ENCODE results near the gene TNXB. TPM values are rescaled to one million over a fixed set of nuclear protein-coding genes. Genes with fewer than 3 reads are reported as not detected.
"Not testable (repeated sequence)": the region's sequence is repeated elsewhere in the genome, so short reads cannot be mapped to it uniquely, and the experiment has no call there.

The TNXB gene
- total RNA-seq, 3 donors from 2014 or later = 1.1 to 1.9 (median 1.6) TPM

DNA sequence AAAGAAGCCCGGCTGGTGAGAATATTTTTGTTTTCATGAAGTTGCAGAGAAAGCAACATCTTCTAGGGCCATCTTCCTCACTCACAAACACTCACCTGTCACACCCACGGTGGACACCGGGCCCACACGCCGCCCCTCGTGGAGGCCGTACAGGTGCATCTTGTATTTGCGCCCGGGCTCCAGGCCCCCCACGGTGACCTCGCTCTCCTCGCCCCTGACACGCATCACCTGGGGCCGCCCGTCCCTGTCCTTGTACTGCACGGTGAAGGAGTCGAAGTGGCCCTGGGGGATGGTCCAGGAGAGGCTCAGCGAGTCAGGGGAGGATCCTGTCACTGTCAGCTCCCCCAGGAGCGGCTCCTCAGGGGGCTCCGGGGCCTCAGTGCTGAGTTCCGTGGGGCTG lies 53.4 kb downstream of the TNXB start:
- H3K4me3 Mint-ChIP-seq; H3K27me3 Mint-ChIP-seq (ENCODE audit: low read depth); DNase-seq; ATAC-seq; H3K4me1 Mint-ChIP-seq (ENCODE audit: low read depth); H3K9me3 Mint-ChIP-seq; H3K36me3 Mint-ChIP-seq (ENCODE audit: insufficient read depth): not testable (repeated sequence)

- not testable (repeated sequence) for H3K9me3 Mint-ChIP-seq; H3K36me3 Mint-ChIP-seq (ENCODE audit: insufficient read depth); H3K4me1 Mint-ChIP-seq (ENCODE audit: low read depth); ATAC-seq; H3K27me3 Mint-ChIP-seq (ENCODE audit: low read depth); H3K4me3 Mint-ChIP-seq; DNase-seq
Observed at GRCh38 chr6:32053314-32053713, 55.8 kb downstream of the TNXB start.

- not testable (repeated sequence) for ATAC-seq; DNase-seq; H3K4me1 Mint-ChIP-seq (ENCODE audit: low read depth); H3K4me3 Mint-ChIP-seq; H3K27me3 Mint-ChIP-seq (ENCODE audit: low read depth); H3K9me3 Mint-ChIP-seq; H3K36me3 Mint-ChIP-seq (ENCODE audit: insufficient read depth)
Observed at GRCh38 chr6:32052626-32053025, 56.5 kb downstream of the TNXB start.

DNA sequence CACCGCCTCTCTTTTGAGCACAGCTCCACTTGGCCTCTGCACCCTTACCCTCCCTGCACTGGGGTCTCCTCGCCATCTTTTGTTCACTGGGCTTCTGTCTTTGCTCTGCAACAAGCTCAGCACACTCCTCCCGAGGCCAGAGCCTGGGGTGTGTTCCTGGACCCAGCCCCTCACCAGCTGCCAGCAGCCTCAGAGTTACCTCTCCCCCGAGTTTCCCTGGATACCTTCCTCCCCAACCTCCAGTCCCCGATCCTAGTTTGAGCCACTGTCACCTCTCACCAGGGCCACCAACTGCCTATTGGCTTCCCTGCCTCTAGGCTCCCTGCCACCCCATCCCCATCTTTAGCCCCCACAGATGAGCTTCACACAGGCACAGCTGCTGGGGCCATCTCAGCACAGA lies 58.6 kb downstream of the TNXB start:
- no peak for ATAC-seq
- H3K36me3 Mint-ChIP-seq (ENCODE audit: insufficient read depth) = no peaks in the 10 kb centered on the region
- no peaks in the 10 kb centered on the region for H3K4me1 Mint-ChIP-seq (ENCODE audit: low read depth)
- no peak overlapping the region for H3K4me3 Mint-ChIP-seq
- H3K27me3 Mint-ChIP-seq (ENCODE audit: low read depth) = no peaks in the 10 kb centered on the region
- DNase-seq = no peak
- no peaks in the 10 kb centered on the region for H3K9me3 Mint-ChIP-seq

- not testable (repeated sequence) for H3K36me3 Mint-ChIP-seq (ENCODE audit: insufficient read depth); ATAC-seq; H3K9me3 Mint-ChIP-seq; H3K27me3 Mint-ChIP-seq (ENCODE audit: low read depth); H3K4me1 Mint-ChIP-seq (ENCODE audit: low read depth); DNase-seq; H3K4me3 Mint-ChIP-seq
Observed at GRCh38 chr6:32049736-32050135, 59.4 kb downstream of the TNXB start.

DNA sequence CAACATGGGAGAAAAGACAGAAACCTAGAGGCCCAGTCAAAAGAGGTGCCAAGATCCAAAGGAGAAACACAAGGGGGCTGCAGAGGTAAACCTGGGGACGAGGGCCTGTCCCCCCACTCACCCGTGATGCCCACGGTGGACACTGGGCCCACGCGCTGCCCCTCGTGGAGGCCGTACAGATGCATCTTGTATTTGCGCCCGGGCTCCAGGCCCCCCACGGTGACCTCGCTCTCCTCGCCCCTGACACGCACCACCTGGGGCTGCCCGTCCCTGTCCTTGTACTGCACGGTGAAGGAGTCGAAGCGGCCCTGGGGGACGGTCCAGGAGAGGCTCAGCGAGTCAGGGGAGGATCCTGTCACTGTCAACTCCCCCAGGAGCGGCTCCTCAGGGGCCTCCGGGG lies 60.0 kb downstream of the TNXB start:
- not testable (repeated sequence) for H3K27me3 Mint-ChIP-seq (ENCODE audit: low read depth); H3K36me3 Mint-ChIP-seq (ENCODE audit: insufficient read depth); H3K4me1 Mint-ChIP-seq (ENCODE audit: low read depth); ATAC-seq; H3K4me3 Mint-ChIP-seq; DNase-seq; H3K9me3 Mint-ChIP-seq

- Mint-ChIP-seq H3K9me3 (no peaks in the 10 kb centered on the region), H3K27me3 (ENCODE audit: low read depth) (no peaks in the 10 kb centered on the region), H3K4me1 (ENCODE audit: low read depth) (no peaks in the 10 kb centered on the region), H3K4me3 (no peak overlapping the region), H3K36me3 (ENCODE audit: insufficient read depth) (no peaks in the 10 kb centered on the region)
- peak; percentile 65 for DNase-seq
- peak; percentile 77 to 85 for ATAC-seq
Observed at GRCh38 chr6:32047855-32048766, 61.0 kb downstream of the TNXB start.

DNA sequence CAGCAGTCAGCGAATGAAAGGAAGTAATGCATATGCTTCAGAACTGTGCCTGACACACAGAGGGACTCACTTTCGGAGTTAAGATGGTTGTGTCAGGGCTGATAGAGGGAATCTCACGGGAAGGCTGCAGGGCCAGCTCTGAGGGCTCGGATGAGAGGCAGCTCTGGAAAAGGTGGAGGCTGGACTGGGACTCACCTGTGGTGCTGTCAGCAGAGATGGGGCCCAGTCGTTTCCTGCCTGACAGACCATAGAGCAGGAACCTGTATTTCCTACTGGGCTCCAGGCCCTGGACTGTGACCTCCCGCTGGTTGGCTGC lies 61.6 kb downstream of the TNXB start:
- ATAC-seq (no peak), DNase-seq (no peak)
- Mint-ChIP-seq H3K36me3 (ENCODE audit: insufficient read depth) (no peaks in the 10 kb centered on the region), H3K4me1 (ENCODE audit: low read depth) (no peaks in the 10 kb centered on the region), H3K9me3 (no peaks in the 10 kb centered on the region), H3K27me3 (ENCODE audit: low read depth) (no peaks in the 10 kb centered on the region), H3K4me3 (no peak overlapping the region)

DNA sequence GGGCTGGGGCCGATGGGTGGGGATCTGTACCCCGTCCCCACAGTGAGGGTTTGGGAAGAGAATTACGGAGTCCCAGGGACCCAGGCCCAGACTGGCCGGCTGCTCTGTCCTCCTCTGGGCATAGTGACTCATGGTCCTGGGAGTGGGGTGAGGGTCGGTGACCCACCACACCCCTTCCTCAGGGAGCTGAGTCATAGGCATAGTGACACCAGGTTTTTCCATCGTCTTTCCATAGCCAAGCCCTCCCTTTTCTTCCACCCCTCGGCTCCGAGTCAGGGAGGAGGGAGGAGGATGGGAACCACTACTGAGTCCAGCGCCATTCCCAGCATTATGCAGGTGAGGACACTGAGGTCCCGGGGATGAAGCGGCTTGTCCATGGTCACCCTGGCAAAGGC lies 62.1 kb downstream of the TNXB start:
- Mint-ChIP-seq H3K9me3 (no peaks in the 10 kb centered on the region), H3K36me3 (ENCODE audit: insufficient read depth) (no peaks in the 10 kb centered on the region), H3K4me1 (ENCODE audit: low read depth) (no peaks in the 10 kb centered on the region), H3K27me3 (ENCODE audit: low read depth) (no peaks in the 10 kb centered on the region), H3K4me3 (no peak overlapping the region)
- no peak for DNase-seq
- no peak for ATAC-seq

- H3K4me1 Mint-ChIP-seq (ENCODE audit: low read depth) = no peaks in the 10 kb centered on the region
- no peak for ATAC-seq
- no peak overlapping the region for H3K4me3 Mint-ChIP-seq
- DNase-seq = no peak
- H3K27me3 Mint-ChIP-seq (ENCODE audit: low read depth) = no peaks in the 10 kb centered on the region
- H3K9me3 Mint-ChIP-seq = no peaks in the 10 kb centered on the region
- H3K36me3 Mint-ChIP-seq (ENCODE audit: insufficient read depth) = no peaks in the 10 kb centered on the region
Observed at GRCh38 chr6:32046450-32047083, 62.6 kb downstream of the TNXB start.

GRCh38 chr6:32045811-32046449 lies 63.2 kb downstream of the TNXB start:
- DNase-seq (no peak), ATAC-seq (no peak)
- Mint-ChIP-seq H3K4me1 (ENCODE audit: low read depth) (no peaks in the 10 kb centered on the region), H3K4me3 (no peak overlapping the region), H3K36me3 (ENCODE audit: insufficient read depth) (no peaks in the 10 kb centered on the region), H3K27me3 (ENCODE audit: low read depth) (no peaks in the 10 kb centered on the region), H3K9me3 (no peaks in the 10 kb centered on the region)

DNA sequence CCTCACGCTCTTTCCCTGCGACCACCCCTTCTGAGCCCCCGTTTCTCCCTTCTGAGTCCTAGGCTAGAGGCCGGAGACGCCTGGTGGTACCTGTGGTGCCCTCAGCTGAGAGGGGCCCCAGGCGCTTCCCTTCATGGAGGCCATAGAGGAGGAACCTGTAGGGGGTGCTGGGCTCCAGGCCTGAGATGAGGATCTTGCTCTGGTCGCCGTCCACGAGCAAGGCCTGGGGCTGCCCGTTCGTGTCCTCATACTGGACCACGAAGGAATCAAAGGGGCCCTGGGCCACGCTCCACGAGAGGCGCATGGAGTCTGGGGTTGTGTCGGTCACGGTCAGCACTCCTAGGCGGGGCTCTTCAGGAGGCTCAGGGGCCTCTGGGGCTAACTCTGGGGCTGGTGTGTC lies 64.2 kb downstream of the TNXB start:
- not testable (repeated sequence) for H3K36me3 Mint-ChIP-seq (ENCODE audit: insufficient read depth); ATAC-seq; DNase-seq; H3K4me1 Mint-ChIP-seq (ENCODE audit: low read depth); H3K4me3 Mint-ChIP-seq; H3K9me3 Mint-ChIP-seq; H3K27me3 Mint-ChIP-seq (ENCODE audit: low read depth)

GRCh38 chr6:32043589-32044380 lies 65.4 kb downstream of the TNXB start:
- DNase-seq; H3K4me1 Mint-ChIP-seq (ENCODE audit: low read depth); ATAC-seq; H3K4me3 Mint-ChIP-seq; H3K9me3 Mint-ChIP-seq; H3K36me3 Mint-ChIP-seq (ENCODE audit: insufficient read depth); H3K27me3 Mint-ChIP-seq (ENCODE audit: low read depth): not testable (repeated sequence)

DNA sequence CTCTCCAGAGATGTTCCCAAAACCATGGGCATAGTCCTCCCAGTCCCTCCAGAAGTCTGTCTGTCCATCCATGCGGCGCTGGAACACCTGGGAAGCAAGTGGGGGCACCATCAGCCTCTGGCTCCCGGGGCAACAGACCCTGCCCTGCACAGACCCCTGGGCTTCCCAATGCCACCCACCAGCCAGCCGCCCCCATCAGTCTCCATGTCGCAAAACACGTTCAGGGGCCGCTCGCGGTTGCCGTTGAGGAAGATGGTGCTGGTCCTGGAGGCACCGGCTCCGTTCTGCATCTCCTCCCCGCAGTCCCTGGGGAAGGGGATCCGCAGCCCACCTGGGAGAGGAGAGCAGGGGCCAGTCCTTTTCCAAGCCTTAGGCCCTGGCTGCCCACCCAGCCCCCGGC lies 66.9 kb downstream of the TNXB start:
- H3K4me3 Mint-ChIP-seq; H3K36me3 Mint-ChIP-seq (ENCODE audit: insufficient read depth); H3K27me3 Mint-ChIP-seq (ENCODE audit: low read depth); DNase-seq; ATAC-seq; H3K9me3 Mint-ChIP-seq; H3K4me1 Mint-ChIP-seq (ENCODE audit: low read depth): not testable (repeated sequence)
